CD4-positive, CD25-positive, alpha-beta regulatory T cell (primary cell): ENCODE measurements around the gene PHACTR3. TPM values are rescaled to one million over a fixed set of nuclear protein-coding genes. Genes with fewer than 3 reads are reported as not detected.

ENCODE experiments used
- ATAC-seq, 2 donors: fragments of 150-1000 bp; cut with Tn5 transposase; one replicate each; pipeline ENCODE4 v1.10.0; 2021; ENCODE audit warnings: low read depth in 2 of 2, moderate number of reproducible peaks in 2 of 2, moderate library complexity in 1 of 2
- DNase-seq, 3 donors: peaks; one replicate each; pipeline versions ENCODE4 v3.0.0 to v3.0.0-alpha.2; 2012 to 2022; ENCODE audit warnings: mixed read lengths in 1 of 3
- H3K27ac ChIP-seq: one replicate; pipeline ENCODE4 v1.7.0; 2013; ENCODE audit warnings: mild to moderate bottlenecking, low read length; ENCODE audit not compliant: insufficient read depth, poor library complexity, severe bottlenecking
- H3K27me3 ChIP-seq: one replicate; pipeline ENCODE4 v1.7.0; 2013; ENCODE audit warnings: low read length; ENCODE audit not compliant: control insufficient read depth, insufficient read depth
- H3K36me3 ChIP-seq: one replicate; pipeline ENCODE4 v1.7.0; 2013; ENCODE audit warnings: mild to moderate bottlenecking, low read length, moderate library complexity; ENCODE audit not compliant: control insufficient read depth, insufficient read depth
- H3K4me1 ChIP-seq: 2 replicates; pipeline ENCODE4 v1.7.0; 2013; ENCODE audit warnings: mild to moderate bottlenecking, low read length; ENCODE audit not compliant: insufficient read depth, control insufficient read depth, poor library complexity, severe bottlenecking
- H3K4me3 ChIP-seq: one replicate; pipeline ENCODE4 v1.7.0; 2013; ENCODE audit warnings: low read depth, mild to moderate bottlenecking, low read length, moderate library complexity
- H3K9me3 ChIP-seq, 2 experiments: 1 replicate in 1 of 2; 2 replicates in 1 of 2; pipeline ENCODE4 v1.7.0; 2013; ENCODE audit warnings: low read length in 2 of 2, mild to moderate bottlenecking in 1 of 2, moderate library complexity in 1 of 2; ENCODE audit not compliant: control insufficient read depth in 2 of 2
- H3K27ac Mint-ChIP-seq, 3 donors: one replicate each; pipeline ENCODE4 v1.8.0; 2020 to 2022; ENCODE audit warnings: mild to moderate bottlenecking in 3 of 3, mixed read lengths in 3 of 3, moderate library complexity in 2 of 3
- H3K27me3 Mint-ChIP-seq: one replicate; pipeline ENCODE4 v1.8.0; 2022; ENCODE audit warnings: mild to moderate bottlenecking, mixed read lengths
- H3K36me3 Mint-ChIP-seq: one replicate; pipeline ENCODE4 v1.8.0; 2020; ENCODE audit warnings: mixed read lengths
- H3K4me1 Mint-ChIP-seq, 4 donors: one replicate each; pipeline ENCODE4 v1.8.0; 2020 to 2022; ENCODE audit warnings: mixed read lengths in 4 of 4, mild to moderate bottlenecking in 1 of 4
- H3K4me3 Mint-ChIP-seq, 4 donors: one replicate each; pipeline ENCODE4 v1.8.0; 2020 to 2022; ENCODE audit warnings: mild to moderate bottlenecking in 4 of 4, mixed read lengths in 4 of 4, moderate library complexity in 3 of 4
- H3K9me3 Mint-ChIP-seq, 7 donors: one replicate each; pipeline ENCODE4 v1.8.0; 2020 to 2022; ENCODE audit warnings: mixed read lengths in 7 of 7, mild to moderate bottlenecking in 3 of 7, moderate library complexity in 2 of 7
- polyA plus RNA-seq, 4 donors: library from polyadenylated mRNA; unstranded; fragments of 300-500 nt; fragmentation: Illumina TruSeq; gene quantifications; one replicate each; pipeline ENCODE4 v1.2.3, GENCODE V29; 2021
- total RNA-seq: library from RNA; stranded (reverse); gene quantifications from one replicate; pipeline ENCODE4 v1.2.3, GENCODE V29; 2022

PHACTR3 gene
- total and polyA plus RNA-seq, 5 donors from 2014 or later: not detected

GRCh38 chr20:59676126-59676850 is 71.9 kb downstream of the PHACTR3 start:
- no peaks in the 10 kb centered on the region for H3K4me1 Mint-ChIP-seq
- no peaks in the 10 kb centered on the region for H3K36me3 ChIP-seq
- no peaks in the 10 kb centered on the region for H3K36me3 Mint-ChIP-seq
- H3K27ac ChIP-seq: no peak overlapping the region
- no peak overlapping the region for H3K4me3 ChIP-seq
- H3K27ac Mint-ChIP-seq: no peak overlapping the region
- no peaks in the 10 kb centered on the region for H3K9me3 Mint-ChIP-seq
- no peaks in the 10 kb centered on the region for H3K9me3 ChIP-seq
- H3K27me3 Mint-ChIP-seq: no peaks in the 10 kb centered on the region
- no peaks in the 10 kb centered on the region for H3K4me1 ChIP-seq
- ATAC-seq (no peak), DNase-seq (no peak)
- no peak overlapping the region for H3K4me3 Mint-ChIP-seq
- no peaks in the 10 kb centered on the region for H3K27me3 ChIP-seq

- Mint-ChIP-seq H3K4me3 (no peak overlapping the region), H3K27me3 (no peaks in the 10 kb centered on the region), H3K36me3 (no peaks in the 10 kb centered on the region), H3K9me3 (no peaks in the 10 kb centered on the region), H3K27ac (no peak overlapping the region), H3K4me1 (no peaks in the 10 kb centered on the region)
- Histone ChIP-seq H3K4me1 (no peaks in the 10 kb centered on the region), H3K9me3 (no peaks in the 10 kb centered on the region), H3K36me3 (no peaks in the 10 kb centered on the region), H3K27ac (no peak overlapping the region), H3K4me3 (no peak overlapping the region), H3K27me3 (no peaks in the 10 kb centered on the region)
- DNase-seq (no peak), ATAC-seq (no peak)
Observed at GRCh38 chr20:59676851-59677182, 72.5 kb downstream of the PHACTR3 start.

GRCh38 chr20:59677586-59677985 is 73.2 kb downstream of the PHACTR3 start:
- H3K9me3 ChIP-seq: no peaks in the 10 kb centered on the region
- no peak for DNase-seq
- H3K4me1 Mint-ChIP-seq: no peaks in the 10 kb centered on the region
- no peak overlapping the region for H3K4me3 ChIP-seq
- no peaks in the 10 kb centered on the region for H3K9me3 Mint-ChIP-seq
- H3K27ac ChIP-seq: no peak overlapping the region
- H3K27me3 ChIP-seq: no peaks in the 10 kb centered on the region
- no peak overlapping the region for H3K4me3 Mint-ChIP-seq
- H3K36me3 Mint-ChIP-seq: no peaks in the 10 kb centered on the region
- H3K36me3 ChIP-seq: no peaks in the 10 kb centered on the region
- H3K4me1 ChIP-seq: no peaks in the 10 kb centered on the region
- H3K27ac Mint-ChIP-seq: no peak overlapping the region
- H3K27me3 Mint-ChIP-seq: no peaks in the 10 kb centered on the region
- no peak for ATAC-seq

- Mint-ChIP-seq H3K9me3 (no peaks in the 10 kb centered on the region), H3K36me3 (no peaks in the 10 kb centered on the region), H3K27me3 (no peaks in the 10 kb centered on the region), H3K27ac (no peak overlapping the region), H3K4me1 (no peaks in the 10 kb centered on the region), H3K4me3 (no peak overlapping the region)
- H3K4me3 ChIP-seq: no peak overlapping the region
- no peaks in the 10 kb centered on the region for H3K27me3 ChIP-seq
- H3K9me3 ChIP-seq: no peaks in the 10 kb centered on the region
- H3K36me3 ChIP-seq: no peaks in the 10 kb centered on the region
- ATAC-seq (no peak), DNase-seq (no peak)
- no peak overlapping the region for H3K27ac ChIP-seq
- H3K4me1 ChIP-seq: no peaks in the 10 kb centered on the region
Observed at GRCh38 chr20:59678288-59678687, 73.9 kb downstream of the PHACTR3 start.

GRCh38 chr20:59678951-59679350 is 74.6 kb downstream of the PHACTR3 start:
- Mint-ChIP-seq H3K27ac (no peak overlapping the region), H3K36me3 (no peaks in the 10 kb centered on the region), H3K4me1 (no peaks in the 10 kb centered on the region), H3K27me3 (no peaks in the 10 kb centered on the region), H3K9me3 (peaks cover 0 to 4% (median 0%) of the 10 kb centered on the region in 7 donors), H3K4me3 (no peak overlapping the region)
- Histone ChIP-seq H3K27me3 (no peaks in the 10 kb centered on the region), H3K27ac (no peak overlapping the region), H3K9me3 (no peaks in the 10 kb centered on the region), H3K4me3 (no peak overlapping the region), H3K4me1 (no peaks in the 10 kb centered on the region), H3K36me3 (no peaks in the 10 kb centered on the region)
- DNase-seq: no peak
- no peak for ATAC-seq

GRCh38 chr20:59680148-59680650 is 75.9 kb downstream of the PHACTR3 start:
- Mint-ChIP-seq H3K9me3 (peaks cover 0 to 4% (median 0%) of the 10 kb centered on the region in 7 donors), H3K36me3 (no peaks in the 10 kb centered on the region), H3K27ac (peak overlapping the region in 1 of 3 donors; percentile 40), H3K4me3 (no peak overlapping the region), H3K4me1 (no peaks in the 10 kb centered on the region), H3K27me3 (no peaks in the 10 kb centered on the region)
- H3K27me3 ChIP-seq: no peaks in the 10 kb centered on the region
- H3K9me3 ChIP-seq: no peaks in the 10 kb centered on the region
- no peak overlapping the region for H3K27ac ChIP-seq
- DNase-seq: no peak
- H3K4me3 ChIP-seq: no peak overlapping the region
- H3K36me3 ChIP-seq: no peaks in the 10 kb centered on the region
- ATAC-seq: no peak
- H3K4me1 ChIP-seq: no peaks in the 10 kb centered on the region

GRCh38 chr20:59680852-59681251 is 76.5 kb downstream of the PHACTR3 start:
- Histone ChIP-seq H3K27me3 (no peaks in the 10 kb centered on the region), H3K9me3 (no peaks in the 10 kb centered on the region), H3K27ac (no peak overlapping the region), H3K36me3 (no peaks in the 10 kb centered on the region), H3K4me1 (no peaks in the 10 kb centered on the region), H3K4me3 (no peak overlapping the region)
- no peak for ATAC-seq
- no peak overlapping the region for H3K27ac Mint-ChIP-seq
- H3K9me3 Mint-ChIP-seq: peaks cover 0 to 4% (median 0%) of the 10 kb centered on the region in 7 donors
- no peak overlapping the region for H3K4me3 Mint-ChIP-seq
- DNase-seq: no peak
- no peaks in the 10 kb centered on the region for H3K36me3 Mint-ChIP-seq
- H3K4me1 Mint-ChIP-seq: no peaks in the 10 kb centered on the region
- no peaks in the 10 kb centered on the region for H3K27me3 Mint-ChIP-seq

GRCh38 chr20:59682603-59683002 is 78.3 kb downstream of the PHACTR3 start:
- no peaks in the 10 kb centered on the region for H3K27me3 Mint-ChIP-seq
- peaks cover 0 to 4% (median 0%) of the 10 kb centered on the region in 7 donors for H3K9me3 Mint-ChIP-seq
- no peak for DNase-seq
- Histone ChIP-seq H3K27ac (no peak overlapping the region), H3K9me3 (no peaks in the 10 kb centered on the region), H3K4me3 (no peak overlapping the region), H3K36me3 (no peaks in the 10 kb centered on the region), H3K4me1 (no peaks in the 10 kb centered on the region), H3K27me3 (no peaks in the 10 kb centered on the region)
- H3K27ac Mint-ChIP-seq: no peak overlapping the region
- no peaks in the 10 kb centered on the region for H3K36me3 Mint-ChIP-seq
- ATAC-seq: no peak
- H3K4me3 Mint-ChIP-seq: no peak overlapping the region
- no peaks in the 10 kb centered on the region for H3K4me1 Mint-ChIP-seq
